GM12864 (cell line): ENCODE results near the gene MS4A12.
"Not testable (repeated sequence)": the region's sequence is repeated elsewhere in the genome, so short reads cannot be mapped to it uniquely, and the experiment has no call there.

ENCODE experiments used
- DNase-seq: peaks from one replicate; pipeline ENCODE4 v3.0.0-alpha.2; 2011; ENCODE audit warnings: low read depth
- H3K4me3 ChIP-seq: 2 replicates; pipeline ENCODE4 v1.5.1; 2011; ENCODE audit warnings: mild to moderate bottlenecking, low read depth, low read length, control low read depth
- CTCF ChIP-seq: IDR thresholded peaks from 2 replicates; pipeline ENCODE4 v1.5.1; 2011; ENCODE audit warnings: low read depth, mild to moderate bottlenecking, moderate library complexity, low read length, control low read depth, inconsistent platforms; ENCODE audit errors: missing control alignments

The MS4A12 gene

GRCh38 chr11:60498399-60498798 is 5.8 kb downstream of the MS4A12 start:
- DNase-seq: no peak
- no peak for TF ChIP-seq CTCF
- no peak overlapping the region for H3K4me3 ChIP-seq

GRCh38 chr11:60498853-60499252 is 6.3 kb downstream of the MS4A12 start:
- TF ChIP-seq CTCF: no peak
- H3K4me3 ChIP-seq: no peak overlapping the region
- peak; percentile 41 for DNase-seq

GRCh38 chr11:60500276-60500910 is 7.8 kb downstream of the MS4A12 start:
- TF ChIP-seq CTCF: no peak
- no peak for DNase-seq
- H3K4me3 ChIP-seq: no peak overlapping the region

- DNase-seq: no peak
- no peak overlapping the region for H3K4me3 ChIP-seq
- TF ChIP-seq CTCF: no peak
Measured at GRCh38 chr11:60502221-60502775, 9.7 kb downstream of the MS4A12 start.

- H3K4me3 ChIP-seq: no peak overlapping the region
- no peak for DNase-seq
- TF ChIP-seq CTCF: no peak
Measured at GRCh38 chr11:60504219-60504905, 11.8 kb downstream of the MS4A12 start.

- not testable (repeated sequence) for DNase-seq, H3K4me3 ChIP-seq
Measured at GRCh38 chr11:60509609-60510008, 17.0 kb downstream of the MS4A12 start.

DNA sequence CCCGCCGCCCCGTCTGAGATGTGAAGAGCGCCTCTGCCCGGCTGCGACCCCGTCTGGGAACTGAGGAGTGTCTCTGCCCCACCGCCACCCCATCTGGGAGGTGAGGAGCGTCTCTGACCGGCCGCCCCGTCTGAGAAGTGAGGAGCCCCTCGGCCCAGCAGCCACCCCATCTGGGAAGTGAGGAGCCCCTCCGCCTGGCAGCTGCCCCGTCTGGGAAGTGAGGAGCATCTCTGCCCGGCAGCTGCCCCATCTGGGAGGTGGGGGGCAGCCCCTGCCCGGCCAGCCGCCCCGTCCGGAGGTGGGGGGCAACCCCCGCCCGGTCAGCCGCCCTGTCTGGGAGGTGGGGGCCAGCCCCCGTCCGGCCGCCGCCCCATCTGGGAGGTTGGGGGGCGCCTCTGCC is 17.6 kb downstream of the MS4A12 start:
- DNase-seq, H3K4me3 ChIP-seq: not testable (repeated sequence)

DNA sequence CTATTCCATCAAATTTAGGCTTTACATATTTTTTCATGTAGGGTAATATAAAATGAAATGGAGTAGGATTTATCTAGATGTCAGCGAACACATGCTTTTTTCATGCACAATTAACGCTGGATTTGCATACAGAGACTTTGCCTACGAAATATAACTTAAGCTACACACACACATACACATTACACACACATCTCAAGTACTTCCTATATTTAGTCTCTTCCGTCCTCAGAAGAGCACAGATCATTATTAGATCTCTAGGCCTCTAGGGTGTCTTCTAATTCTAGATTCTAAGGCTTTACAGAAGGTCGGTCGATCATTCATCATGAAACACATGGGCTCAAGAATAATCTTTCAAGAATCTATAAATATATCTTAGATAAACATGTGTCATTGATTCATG is 18.8 kb downstream of the MS4A12 start:
- no peak for DNase-seq
- H3K4me3 ChIP-seq: no peak overlapping the region

More for the DNA sequence above, 18.8 kb downstream of the MS4A12 start:
- no peak for TF ChIP-seq CTCF
